GM19043 (cell line): ENCODE results near the gene FOXC1.
A peak's percentile ranks its signal among the peaks of the same experiment; 100 is the strongest.

Experiments
- ATAC-seq: cut with Tn5 transposase; IDR thresholded peaks from one replicate; pipeline ENCODE4 v1.9.1; 2021; ENCODE audit warnings: low read depth; ENCODE audit not compliant: unreplicated experiment

Gene FOXC1

DNA sequence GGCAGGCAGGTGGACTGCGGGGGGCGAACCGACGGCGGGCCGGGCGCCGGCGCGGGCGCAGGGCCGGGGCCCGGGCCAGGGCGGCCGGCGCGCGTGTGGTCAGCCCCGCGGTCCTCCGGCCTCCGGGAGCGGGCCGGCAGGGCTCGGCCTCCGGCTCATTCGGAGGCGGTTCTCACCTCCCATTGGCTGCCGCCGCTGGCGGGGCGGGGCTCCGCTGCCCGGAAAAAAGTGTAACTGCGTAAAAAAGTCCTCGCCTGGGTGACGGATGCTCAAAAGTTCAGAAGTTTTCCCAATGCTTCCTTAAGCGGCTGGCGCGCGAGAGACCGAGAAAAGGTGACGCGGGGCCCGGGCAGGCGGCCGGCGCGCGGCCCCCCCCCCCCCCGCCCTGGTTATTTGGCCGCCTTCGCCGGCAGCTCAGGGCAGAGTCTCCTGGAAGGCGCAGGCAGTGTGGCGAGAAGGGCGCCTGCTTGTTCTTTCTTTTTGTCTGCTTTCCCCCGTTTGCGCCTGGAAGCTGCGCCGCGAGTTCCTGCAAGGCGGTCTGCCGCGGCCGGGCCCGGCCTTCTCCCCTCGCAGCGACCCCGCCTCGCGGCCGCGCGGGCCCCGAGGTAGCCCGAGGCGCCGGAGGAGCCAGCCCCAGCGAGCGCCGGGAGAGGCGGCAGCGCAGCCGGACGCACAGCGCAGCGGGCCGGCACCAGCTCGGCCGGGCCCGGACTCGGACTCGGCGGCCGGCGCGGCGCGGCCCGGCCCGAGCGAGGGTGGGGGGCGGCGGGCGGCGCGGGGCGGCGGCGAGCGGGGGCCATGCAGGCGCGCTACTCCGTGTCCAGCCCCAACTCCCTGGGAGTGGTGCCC is at the start of gene FOXC1:
FOXC1 (plus strand) TSS at position 268 of the 849 bp plus-strand sequence; CDS start at position 799, 531 bp downstream.
- peak; percentile 50 for ATAC-seq

DNA sequence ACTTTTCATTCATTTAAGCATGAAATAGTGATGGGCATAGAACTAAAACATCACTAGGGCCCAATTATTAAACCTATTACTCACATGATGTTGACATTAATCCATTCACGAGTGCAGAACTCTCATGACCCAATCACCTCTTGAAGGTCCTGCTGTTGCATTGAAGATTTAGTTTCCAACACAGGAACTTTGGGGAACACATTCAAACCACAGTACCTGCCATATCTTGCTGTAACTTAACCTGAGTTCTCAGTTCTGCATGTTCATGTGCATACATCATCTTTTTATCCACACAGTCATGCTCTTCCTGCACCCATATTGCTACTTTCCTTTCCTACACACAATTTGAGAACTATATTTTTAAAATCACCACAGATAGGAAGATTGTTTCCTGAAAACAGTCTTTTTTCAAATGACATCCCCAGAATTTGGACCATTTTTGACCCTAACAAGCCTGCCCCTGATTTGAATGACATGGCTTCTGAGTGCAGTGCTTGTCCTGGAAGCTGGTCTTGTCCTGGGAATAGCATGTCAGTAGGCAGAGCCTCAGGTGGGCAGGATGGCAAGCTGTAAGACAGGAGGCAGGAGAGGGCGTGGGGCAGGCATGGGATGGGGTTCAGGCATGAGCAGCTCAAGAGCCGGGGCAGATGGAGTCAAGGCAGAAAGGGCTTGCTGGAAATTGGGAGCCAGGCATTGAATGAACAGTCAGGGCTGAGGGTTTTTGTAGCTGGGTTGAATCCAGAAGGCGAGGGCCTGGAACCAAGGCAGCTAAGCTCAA is 49.2 kb upstream of the FOXC1 start:
- ATAC-seq, result no peak

DNA sequence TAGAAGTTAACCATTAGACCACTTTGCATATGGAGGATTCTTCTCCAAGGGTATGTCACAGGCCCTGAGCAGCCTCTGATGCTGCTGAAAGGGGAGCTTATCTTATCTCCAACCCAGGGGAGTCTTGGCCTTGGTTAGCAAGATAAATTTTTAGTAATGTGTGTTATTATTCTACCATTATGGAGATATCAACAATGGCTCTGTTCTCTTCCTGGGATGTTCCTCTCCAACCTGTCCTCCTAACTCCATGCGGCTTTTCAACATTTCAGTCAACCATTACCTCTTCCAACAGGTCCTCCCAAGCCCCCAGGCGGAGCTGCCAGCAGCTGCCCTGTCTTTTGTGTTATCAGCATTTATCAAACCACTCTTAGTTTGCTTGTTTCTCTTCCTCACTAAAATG is 48.4 kb upstream of the FOXC1 start:
- ATAC-seq, result no peak

DNA sequence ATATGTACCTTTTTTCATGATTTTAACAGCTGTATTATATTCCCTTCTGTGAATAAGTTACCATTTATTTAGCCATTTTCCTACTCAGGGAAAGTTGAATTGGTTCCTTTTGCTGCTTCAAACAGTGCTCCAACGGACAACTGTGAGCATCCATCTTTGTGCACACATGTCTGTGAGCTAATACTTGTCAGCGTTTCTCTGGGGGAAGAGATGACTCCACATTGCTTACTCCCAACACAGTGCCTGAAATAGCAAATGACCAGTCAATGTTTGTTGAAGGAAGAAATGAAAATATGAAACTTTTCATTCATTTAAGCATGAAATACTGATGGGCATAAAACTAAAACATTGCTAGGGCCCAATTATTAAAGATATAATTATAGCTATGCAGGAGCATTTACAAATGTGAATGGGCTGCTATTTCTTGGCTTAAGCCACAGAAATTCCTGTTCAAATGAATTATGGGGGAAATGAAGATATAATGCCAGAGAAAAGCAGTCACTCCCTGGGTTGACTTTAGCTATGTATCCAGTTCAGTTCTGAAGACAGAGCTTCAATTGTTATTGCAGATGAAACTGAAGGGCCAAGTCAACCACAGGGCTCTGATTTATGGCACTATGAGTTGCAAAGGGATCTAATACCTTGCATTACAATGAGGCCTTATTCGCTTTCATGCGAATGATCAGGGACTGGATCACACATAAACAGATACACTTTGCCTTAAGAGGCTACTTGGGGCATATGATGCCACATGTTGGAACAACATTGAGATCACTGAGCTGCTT is 47.4 kb upstream of the FOXC1 start:
- ATAC-seq, result no peak

DNA sequence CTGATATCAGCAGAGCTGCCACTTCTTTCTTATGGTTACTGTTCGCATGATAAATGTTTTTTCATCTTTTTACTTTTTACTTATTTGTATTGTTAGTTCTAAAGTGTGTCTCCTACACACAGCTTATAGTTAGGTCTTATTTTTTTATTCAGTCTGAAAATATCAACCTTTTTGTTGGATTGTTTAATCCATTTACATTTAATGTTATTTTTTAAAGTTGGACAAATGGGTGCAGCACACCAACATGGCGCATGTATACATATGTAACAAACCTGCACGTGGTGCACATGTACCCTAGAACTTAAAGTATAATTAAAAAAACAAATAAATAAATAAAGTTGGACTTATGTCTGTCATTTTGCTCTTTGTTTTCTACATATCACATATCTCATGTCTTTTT is 40.3 kb upstream of the FOXC1 start:
- ATAC-seq, result no peak

DNA sequence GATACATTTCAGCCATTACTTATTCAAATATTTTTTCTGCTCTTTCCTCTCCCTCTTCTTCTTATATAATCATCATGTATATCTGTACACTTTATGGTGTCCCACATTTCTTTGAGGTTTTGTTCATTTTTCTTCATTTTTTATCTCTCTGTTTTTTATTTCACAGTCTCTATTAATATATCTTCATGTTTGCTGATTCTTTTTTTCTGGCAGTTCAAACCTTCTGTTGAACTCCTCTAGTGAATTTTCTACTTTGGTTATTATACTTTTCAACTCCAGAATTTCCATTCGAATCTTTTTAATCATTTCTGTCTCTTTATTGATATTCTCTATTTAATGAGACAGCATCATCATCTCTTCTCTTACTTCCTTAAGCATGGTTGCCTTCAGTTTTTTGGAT is 38.9 kb upstream of the FOXC1 start:
- ATAC-seq, result no peak

DNA sequence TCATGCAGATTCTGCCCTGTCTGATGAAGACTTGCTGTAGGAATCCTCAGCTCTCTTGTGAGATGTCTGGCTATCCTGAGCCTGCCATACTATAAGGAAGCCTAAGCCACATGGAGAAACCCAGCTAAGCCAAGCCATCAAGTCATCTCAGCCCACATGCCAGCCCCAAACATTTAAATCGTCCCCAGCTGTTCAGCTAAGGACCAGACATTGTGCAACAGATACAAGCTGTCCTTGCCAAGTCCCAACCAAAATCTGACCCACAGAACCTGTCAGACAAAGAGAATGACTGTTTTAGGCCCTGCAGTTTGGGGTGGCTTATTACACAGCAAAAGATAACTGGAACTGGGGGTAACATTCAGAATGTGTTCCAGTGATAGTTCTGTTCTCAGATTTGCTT is 36.8 kb upstream of the FOXC1 start:
- no peak for ATAC-seq

DNA sequence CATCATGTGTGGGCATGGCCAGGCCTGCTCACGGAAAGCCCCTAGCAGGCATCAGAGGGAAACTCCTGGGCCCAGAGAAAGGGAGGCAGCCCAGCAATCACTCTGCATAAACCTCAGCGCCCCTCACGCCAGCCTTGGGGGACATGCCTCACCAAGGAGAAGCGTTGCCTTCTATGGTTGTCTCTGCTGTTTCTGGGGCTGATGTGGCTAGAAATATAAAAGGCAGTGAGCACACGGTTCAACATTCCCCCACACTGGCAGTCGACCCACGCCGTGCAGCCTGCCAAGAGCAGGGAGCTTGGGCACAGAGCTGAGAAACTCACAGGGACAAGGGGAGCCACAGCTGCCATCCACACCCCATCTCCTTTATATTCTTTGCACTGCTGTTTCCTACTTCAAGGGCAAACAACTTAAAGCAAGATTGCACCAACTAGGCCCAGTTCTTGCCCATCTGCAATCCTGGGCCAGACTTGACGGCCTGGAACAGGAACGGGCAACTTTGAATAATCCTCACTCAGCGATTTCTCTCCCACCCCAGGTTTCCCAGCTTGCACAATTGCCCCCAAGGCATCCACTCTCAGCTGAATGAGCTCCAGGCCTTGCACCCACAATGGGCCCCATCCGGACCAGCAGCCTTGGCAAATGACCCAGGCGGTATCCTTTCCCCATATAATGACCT is 35.5 kb upstream of the FOXC1 start:
- ATAC-seq, result no peak

DNA sequence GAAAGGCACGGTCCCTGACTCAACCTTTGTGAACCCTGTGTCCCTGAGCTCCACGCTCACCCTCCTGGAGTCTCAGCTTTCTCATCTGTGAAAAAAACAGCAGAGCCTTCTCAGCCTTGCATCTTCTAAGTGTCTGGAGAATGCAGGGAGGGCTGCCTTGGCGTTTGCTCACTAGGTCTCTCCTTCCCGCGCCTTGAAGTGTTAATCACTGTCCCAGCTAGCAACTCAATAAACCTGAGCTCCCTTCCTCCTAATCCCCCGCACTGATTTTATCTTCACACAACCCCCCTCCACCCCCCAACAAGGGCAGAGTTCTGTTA is 34.9 kb upstream of the FOXC1 start:
- no peak for ATAC-seq

DNA sequence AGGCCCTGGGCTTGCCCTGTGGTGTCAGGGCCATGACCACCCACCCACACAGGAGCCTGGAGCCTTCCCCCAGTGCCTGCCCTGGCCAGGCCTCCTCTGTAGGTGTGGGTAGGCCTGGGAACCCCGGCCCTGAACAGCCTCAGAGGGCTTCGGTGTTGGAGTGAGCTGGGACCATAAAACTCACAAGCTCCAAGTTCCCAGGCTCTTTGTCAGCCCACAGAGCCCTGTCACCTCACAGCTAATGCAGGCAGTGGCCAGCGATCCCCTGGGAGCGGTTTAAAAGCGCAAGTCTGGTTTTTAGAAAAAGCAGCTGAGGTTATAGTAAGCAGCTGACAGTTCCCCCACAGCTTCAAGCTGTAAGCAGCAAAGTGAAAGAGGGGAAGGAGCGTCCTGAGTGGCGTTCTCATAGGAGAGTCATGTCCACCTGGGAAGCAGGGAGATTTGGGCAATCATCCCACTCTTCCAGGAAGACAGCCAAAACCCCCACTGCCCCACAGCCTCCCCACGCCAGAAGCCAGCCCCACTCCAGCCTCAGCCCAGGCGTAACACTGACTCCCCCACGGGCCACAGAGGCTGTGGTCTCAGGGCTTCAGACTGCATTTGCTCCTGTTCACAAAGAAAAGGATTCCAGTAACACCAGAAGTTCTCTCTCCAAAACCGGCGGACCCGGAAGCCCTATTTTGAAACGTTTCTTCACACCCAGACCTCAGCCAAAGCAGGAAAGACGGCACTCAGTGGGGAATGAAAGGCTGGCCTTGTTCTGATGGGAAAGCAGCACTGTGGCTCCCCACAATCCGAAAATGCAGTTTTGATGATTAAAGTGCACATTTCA is 34.3 kb upstream of the FOXC1 start:
- no peak for ATAC-seq

DNA sequence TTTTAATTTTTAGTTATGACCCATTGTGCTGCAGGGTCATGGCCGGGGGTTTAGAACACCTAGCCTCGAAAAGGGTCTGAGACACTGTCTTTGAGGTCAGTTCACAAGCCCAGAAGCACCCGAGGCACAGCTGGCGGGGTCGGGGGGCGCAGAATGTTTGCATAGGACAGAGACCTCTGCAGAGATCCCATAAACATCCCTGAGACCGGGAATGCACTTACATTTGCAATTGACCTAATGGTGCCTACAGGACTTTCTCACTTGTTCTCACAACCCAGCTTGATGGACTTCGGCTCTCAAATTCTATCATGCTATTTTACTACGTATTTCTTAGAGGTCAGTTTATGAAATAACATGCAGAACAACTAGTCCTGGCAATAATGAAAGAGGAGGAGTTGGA is 33.5 kb upstream of the FOXC1 start:
- ATAC-seq, result no peak

DNA sequence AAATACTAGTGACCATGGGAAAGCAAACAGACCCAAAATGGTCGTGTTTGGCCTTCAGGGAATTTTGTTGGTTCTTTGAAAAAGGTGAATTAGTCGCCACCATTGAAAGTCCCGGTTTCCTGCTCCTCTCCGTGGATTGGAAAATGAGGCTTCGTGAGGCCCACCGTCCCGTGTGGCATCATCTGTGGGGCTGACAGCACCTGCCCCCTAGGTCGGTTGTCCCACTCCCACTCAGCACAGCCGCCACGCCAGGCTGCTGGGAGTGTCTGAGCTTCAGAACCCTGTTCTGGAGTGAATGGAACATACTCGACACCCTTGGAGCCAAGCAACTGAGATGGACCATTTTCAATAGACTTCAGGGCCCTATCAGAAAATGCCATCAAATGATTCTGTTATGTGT is 33.0 kb upstream of the FOXC1 start:
- no peak for ATAC-seq

DNA sequence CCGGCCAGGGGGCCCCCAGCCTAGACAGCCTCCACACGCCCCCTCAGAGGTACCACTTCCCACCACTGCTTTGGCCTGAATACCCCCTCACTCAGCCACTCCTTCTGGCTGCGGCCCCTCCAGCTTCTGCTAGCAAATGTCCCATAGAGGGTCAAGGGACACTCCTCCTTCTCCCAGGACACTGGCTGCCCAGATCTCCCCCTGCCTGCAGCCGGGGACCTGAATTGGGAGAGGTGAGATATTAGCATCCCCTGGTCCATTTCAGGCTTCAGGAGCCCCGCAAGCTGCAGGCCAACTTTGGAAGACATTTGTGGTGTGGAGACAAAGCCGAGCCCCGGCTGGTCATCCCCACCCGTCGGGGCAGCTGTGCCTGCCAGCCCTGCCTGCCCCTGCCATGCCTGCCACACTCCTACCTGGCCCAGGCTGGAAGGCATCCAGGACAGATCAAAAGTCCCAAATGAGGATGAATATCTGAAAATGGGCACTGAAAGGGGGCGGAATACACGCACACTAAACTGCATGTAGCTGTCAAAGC is 32.5 kb upstream of the FOXC1 start:
- no peak for ATAC-seq

DNA sequence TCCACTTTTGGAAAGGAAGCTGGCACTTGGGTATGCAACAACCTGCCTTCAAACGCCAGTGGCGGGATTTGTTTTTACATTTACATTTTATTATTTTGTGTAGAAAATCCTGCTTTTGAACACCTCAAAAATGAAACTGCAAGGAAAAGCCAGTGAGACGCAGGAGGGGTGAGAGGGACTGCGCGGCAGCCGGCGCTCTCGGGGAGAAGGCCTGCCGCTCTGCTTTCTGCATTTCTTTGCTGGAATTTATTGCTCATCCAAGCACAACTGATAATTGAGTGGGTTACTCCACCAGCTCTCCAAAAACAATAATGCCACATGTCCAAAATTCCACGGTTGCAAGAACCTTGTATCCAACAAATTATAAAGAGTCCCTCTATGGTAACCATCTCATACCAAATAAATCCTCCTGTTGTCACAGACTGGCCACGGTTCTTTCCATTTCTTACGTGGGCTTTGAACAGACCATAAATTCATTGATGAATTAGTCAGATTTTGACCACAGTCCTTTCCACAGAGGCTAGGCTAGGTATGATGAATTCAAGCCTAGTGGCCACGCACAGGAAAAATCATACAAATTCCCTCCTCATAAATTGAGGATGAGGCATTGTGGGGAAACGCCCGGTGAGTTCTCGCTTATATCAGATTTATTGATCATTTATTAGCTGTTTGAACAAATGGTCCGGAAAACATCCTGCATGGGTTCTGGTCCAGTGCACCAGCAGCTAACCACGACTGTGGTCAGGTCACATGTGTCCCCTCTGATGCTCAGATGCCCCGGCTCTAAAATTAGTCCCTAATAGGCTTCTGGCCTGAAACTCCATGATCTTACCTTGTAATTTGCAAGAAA is 31.6 kb upstream of the FOXC1 start:
- no peak for ATAC-seq

DNA sequence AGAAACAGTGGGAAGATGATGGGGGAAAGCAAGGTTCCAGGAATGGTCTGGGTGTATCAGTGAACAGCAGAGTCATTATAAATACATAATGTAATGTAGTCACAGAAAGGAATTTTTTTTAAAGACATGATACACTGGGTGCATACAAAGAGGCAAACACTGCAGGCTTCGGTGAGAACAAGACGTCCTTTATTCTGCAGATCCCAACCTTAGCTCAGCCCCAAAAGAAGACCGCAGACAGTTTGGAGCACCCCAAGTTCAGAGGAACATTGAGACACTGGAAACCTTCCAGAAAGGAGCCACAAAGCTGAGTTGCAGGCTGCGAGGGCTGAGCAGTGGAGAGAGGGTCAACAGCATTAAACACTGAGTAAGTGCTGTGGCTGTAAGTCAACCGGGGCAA is 30.6 kb upstream of the FOXC1 start:
- no peak for ATAC-seq

DNA sequence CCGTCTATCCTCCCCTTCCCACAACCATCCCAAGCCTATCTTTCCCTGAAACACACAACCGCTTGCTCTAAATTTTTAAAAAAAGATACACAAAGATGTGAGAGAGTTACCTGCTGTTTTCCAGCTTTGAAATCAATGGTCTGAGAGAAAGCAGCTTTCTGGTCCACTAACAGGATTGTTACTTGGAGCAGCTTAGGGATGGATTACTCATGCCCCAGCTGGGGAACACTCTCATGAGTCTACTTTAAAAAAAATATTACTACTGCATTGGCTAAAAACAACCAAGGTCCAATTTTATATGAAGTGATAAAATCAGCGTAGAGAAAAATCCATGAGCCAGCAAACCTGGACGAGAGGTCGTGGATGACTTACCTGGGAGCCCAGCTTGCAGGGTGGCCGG is 29.6 kb upstream of the FOXC1 start:
- ATAC-seq, result no peak

DNA sequence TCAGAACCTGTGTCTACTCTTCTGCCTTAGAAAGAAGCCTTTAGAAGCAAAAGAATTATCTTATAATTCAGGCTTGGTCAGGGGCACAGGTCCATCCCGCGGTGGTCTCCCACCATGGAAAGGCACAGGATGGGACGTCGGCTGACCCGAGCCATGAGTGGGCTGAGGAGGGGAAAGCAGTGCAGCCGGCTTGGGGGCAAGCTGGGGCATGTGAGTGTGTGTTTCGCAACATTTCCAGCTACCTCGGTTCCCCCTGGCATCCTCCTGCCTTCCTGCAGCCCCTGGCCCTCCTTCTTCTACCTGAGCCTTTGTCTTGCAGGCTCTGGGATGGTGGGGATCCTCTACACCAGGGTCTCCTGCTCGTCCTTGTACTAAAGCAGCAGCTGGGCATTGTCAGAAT is 29.1 kb upstream of the FOXC1 start:
- no peak for ATAC-seq

DNA sequence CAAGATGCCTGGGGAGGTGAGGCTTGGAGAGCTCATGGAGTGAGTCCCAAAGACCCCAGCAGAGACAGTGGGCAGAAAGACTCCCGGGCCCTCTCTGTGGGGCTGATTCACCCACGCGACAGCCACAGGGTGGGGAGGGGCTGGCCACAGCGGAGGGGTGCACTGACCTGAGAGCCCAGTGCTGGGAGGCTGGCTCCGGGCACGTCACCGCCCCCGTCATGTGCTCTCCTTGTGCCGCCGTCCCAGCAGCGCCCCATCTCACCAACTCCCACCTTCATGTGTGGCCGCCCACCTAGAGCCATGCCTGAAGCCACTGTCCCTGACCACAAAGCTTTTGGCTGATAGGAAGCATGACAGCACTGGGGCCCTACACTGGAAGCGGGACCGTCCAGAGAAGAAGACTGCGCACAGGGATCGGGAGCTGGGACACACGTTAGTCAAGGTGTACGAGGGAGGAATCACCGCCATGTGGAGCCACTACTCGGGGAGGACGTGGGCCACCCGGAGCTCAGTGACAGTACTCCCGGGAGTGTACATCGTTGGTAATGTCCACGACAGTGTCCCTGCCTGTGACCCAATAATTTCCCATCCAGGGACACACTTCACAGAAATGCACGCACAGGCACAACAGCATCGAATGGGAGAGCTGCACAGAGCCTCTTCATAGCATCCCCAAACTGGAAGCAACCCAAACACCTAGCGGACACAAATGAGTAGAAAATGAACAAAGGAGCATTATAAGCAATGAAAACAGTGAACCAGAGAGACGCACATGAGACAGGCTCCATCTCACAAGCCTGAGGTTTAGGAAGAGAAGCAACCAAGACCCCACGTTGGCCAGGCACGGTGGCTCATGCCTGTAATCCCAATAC is 28.4 kb upstream of the FOXC1 start:
- ATAC-seq, result no peak
